T47D (cell line): ENCODE measurements around the gene CRISPLD2.
"Not testable (repeated sequence)": the region's sequence is repeated elsewhere in the genome, so short reads cannot be mapped to it uniquely, and the experiment has no call there.

ENCODE experiments used
- DNase-seq, 2 experiments: peaks; one replicate each; pipeline versions ENCODE4 v3.0.0 to v3.0.0-alpha.2; 2011 to 2012; ENCODE audit warnings: low read depth in 1 of 2, low spot score in 1 of 2
- JUND ChIP-seq: IDR thresholded peaks from 2 replicates; pipeline ENCODE4 v1.6.1; 2012; ENCODE audit warnings: low read depth
- in situ Hi-C: cut with HindIII; loops from 2 replicates; pipeline ENCODE4 v1.10.0; 2016; ENCODE audit warnings: low sequenced_read_pairs, low pct_unique_long_range_greater_than_20kb

CRISPLD2 gene

DNA sequence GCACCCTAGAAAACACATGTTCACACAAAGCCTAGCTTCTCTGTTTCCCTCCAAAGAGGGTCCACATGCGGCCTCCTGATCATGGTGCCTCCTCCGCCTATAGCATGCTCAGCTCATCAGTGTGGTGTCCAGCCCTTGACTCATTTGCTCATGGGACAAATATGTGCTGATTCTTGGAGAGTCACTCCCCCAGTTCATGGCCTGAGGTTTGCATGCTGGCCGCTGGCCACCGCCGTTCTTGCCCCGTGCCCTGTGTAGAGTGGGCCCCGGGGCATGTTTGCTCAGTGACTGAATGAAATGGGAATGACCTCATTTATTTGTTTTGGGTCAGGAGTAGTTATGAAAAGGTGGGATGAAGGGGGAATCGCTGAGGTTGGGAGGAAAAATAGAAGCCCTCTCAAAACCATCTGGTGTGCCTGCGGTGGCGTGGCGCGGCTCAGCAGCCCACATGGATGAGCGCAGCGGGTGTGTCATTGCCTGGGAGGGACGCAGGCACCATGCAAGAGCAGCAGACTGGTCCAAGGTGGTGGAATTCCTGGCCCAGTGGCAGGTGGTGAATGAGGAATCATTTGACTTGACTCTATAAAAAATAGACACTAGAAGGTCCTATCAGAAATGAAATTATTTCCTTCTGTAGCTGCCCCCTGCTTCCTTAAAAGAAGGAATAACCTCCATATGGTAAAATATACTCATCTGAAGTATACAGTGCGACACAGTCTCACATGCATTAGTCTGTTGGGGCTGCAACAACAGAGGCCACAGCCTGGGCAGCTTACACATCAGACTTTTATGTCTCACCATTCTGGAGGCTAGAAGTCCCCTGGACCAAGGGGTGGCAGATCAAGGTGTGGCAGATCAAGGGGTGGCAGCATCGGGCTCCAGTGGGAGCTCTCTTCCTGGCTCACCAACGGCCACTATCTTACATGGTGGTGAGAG, 31.7 kb downstream of the CRISPLD2 start:
- peak; percentile 70 to 93 for DNase-seq

DNA sequence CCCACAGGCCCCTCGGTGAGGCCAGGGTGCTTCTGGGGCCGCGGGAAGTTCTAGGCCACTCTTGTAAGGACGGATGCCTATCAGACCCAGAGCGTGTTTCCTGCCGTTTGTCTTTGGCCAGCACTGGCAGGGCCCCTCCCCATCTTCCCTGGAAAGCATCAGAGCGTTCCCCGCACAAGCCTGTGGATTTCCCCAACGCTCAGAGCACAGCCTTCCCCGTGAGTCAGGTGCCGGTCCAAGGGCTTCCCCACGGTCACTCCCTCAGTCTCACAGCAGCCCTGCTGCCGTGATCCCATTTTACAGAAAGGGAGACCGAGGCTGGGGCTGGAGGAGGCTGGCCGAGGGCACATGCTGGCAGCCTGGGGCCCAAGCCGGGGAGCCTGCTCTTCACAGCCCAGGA, 33.7 kb downstream of the CRISPLD2 start:
- TF ChIP-seq JUND, result no peak
- in situ Hi-C loops, result no loop called here
- no peak for DNase-seq

More for the DNA sequence above, 31.7 kb downstream of the CRISPLD2 start:
- TF ChIP-seq JUND, result no peak; the same call in 1 of the 2 replicates
- in situ Hi-C loops, result no loop called here

DNA sequence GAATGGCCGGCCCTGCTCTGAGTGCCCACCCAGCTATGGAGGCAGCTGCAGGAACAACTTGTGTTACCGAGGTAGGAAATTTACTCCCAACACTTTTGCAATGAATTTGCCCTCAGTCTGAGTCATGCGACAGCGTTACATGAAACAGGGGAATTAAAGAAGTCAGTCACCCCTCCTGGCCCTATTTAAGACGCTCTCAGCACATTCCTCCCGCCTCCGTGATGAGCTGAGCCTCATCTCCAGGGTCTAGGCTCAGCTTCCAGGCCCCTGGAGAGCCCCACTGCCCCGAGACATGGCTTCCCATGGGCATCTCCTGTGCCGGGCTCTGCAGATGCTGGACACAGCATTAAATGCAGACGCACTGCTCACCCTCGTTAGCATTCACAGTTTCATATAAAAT, 35.0 kb downstream of the CRISPLD2 start:
- in situ Hi-C loops, result no loop called here
- no peak for TF ChIP-seq JUND
- DNase-seq, result no peak

DNA sequence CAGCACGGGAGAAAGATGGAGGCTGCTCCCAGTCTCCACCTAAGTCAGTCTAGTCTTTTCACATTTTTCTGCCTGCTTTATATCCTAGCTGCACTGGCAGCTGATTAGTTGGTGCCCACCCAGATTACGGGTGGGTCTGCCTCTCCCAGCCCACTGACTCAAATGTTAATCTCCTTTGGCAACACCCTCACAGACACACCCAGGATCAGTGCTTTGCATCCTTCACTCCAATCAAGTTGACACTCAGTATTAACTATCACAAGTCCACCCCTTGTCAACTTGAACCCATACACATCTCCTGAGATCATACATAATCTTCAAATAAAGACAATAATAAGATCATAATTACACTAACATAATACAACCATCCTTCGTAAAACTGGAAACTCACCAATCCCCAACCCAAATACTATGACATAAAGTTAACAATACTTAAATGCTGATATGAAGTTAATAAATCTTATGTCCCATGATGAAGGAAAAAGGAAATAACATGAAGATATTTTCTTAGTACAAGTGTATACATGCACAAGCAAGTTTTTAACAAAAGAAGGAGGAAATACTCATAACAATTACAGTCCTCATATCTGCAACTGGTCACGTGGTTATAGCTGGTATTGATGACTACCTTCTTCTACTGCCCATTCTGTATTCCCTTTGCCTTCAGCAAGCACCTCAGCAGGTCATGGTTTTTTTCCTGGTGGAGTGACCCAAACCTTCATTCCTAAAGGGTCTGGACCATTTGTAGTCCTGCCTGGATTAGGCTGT, 35.8 kb downstream of the CRISPLD2 start:
- DNase-seq, in situ Hi-C loops: not testable (repeated sequence)

DNA sequence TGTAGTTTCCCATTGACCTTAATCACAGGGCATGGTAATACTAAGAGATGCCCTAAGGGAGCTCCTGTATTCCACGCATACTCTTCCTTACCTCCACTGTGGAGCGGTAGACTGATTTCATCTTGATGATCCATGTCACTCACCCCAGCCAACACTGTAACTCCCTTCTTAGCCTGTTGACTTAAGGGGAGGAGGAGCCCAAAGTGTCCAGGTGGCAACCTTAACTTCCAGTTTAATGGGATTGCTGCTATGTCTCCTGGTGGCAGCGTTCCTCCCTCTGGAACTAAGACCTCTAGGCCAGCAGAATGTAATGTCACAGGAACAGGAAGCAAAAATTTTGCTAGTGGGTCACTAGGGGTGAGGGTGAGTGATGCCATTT, 36.4 kb downstream of the CRISPLD2 start:
- in situ Hi-C loops, result not testable (repeated sequence)
- DNase-seq, result peak in 1 of 2 experiments; percentile 64

DNA sequence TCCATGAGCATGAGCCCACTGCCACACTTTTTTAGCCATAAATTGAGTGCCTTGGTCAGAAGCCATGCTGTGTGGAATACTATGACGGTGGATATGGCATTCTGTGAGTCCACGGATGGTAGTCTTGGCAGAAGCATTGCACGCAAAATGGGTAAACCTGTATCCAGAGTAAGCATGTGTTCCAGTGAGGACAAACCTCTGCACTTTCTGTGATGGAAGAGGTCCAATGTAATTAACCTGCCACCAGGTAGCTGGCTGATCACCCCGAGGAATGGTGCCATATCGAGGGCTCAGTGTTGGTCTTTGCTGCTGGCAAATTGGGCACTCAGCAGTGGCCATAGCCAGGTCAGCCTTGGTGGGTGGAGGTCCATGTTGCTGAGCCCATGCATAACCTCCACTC, 37.0 kb downstream of the CRISPLD2 start:
- in situ Hi-C loops, result not testable (repeated sequence)

DNA sequence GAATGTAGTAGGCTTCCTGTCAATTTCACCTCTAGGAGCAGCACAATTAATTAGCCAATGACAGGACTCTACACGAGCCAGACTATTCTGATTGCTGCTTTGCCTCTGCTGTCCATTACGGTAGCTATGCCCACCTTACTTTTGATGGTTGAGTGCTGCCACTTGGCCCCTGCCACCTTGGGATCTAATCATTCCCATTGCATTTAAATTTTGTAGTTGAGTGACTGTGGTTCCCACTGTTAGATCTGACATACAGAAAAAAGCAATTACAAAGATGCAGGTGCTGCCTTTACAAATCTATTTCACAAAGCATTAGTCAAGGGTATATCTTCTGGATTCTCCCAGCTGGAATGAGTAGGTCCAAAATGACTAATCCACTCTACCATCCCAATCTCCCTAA, 39.9 kb downstream of the CRISPLD2 start:
- DNase-seq, result no peak
- TF ChIP-seq JUND, result no peak
- in situ Hi-C loops, result no loop called here

More for the DNA sequence above, 37.0 kb downstream of the CRISPLD2 start:
- DNase-seq, result not testable (repeated sequence)

- no peak for DNase-seq
- in situ Hi-C loops, result no loop called here
- no peak for TF ChIP-seq JUND
Measured at GRCh38 chr16:84860383-84860782, 40.6 kb downstream of the CRISPLD2 start.

DNA sequence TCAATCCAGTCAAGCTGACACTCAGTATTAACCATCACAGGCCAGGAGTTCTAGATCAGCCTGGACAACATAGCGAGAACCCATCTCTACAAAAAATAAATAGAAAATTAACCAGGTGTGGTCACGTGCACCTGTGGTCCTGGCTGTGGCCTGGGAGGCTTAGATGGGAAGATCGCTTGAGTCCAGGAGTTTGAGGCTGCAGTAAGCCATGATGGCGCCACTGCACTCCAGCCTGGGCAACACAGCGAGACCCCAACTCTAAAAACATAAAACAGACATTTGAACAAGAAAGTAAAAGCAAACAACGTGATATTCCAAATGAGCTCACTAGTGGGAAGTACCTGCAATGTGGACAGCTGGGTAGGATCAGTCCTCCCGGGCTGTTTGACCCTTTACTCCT, 41.9 kb downstream of the CRISPLD2 start:
- DNase-seq, result no peak
- in situ Hi-C loops, result no loop called here
- TF ChIP-seq JUND, result no peak

- DNase-seq, result no peak
- TF ChIP-seq JUND, result no peak
- in situ Hi-C loops, result no loop called here
Measured at GRCh38 chr16:84862804-84863480, 43.2 kb downstream of the CRISPLD2 start.

DNA sequence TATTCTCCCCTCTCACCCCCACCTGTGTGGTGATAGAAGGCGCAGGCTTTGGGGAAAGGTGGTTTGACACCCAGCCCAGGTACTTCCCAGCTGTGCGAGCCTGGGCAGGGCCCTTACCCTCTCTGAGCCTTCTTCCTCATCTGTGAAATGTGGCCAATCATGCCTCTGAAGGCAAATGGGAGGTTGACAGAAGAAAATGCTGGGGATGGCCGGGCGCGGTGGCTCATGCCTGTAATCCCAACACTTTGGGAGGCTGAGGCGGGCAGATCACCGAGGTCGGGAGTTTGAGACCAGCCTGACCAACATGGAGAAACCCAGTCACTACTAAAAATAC, 43.7 kb downstream of the CRISPLD2 start:
- TF ChIP-seq JUND, result no peak
- in situ Hi-C loops, result no loop called here
- no peak for DNase-seq

GRCh38 chr16:84864326-84864955, 44.7 kb downstream of the CRISPLD2 start:
- no peak for DNase-seq
- TF ChIP-seq JUND, result no peak
- in situ Hi-C loops, result no loop called here
